MM.1S (cell line): ENCODE results near the gene CALCA.

Experiments
- DNase-seq: peaks from one replicate; pipeline ENCODE4 v3.0.0-alpha.2; 2015
- H2AFZ ChIP-seq: fragments of 300-600 bp; sonication (generic); 2 replicates; pipeline ENCODE4 v1.6.0; 2016; ENCODE audit warnings: antibody characterized with exemption, low read length
- H3F3A ChIP-seq: fragments of 300-600 bp; sonication (generic); 2 replicates; pipeline ENCODE4 v1.6.1; 2016; ENCODE audit warnings: mild to moderate bottlenecking, antibody characterized with exemption, low read length, moderate library complexity, mixed read lengths; ENCODE audit not compliant: insufficient read depth
- H3K27ac ChIP-seq: fragments of 300-600 bp; sonication (generic); 2 replicates; pipeline ENCODE4 v1.5.1; 2016; ENCODE audit warnings: mild to moderate bottlenecking, low read length
- H3K27me3 ChIP-seq: fragments of 300-600 bp; sonication (generic); replicated peaks from 2 replicates; pipeline ENCODE4 v1.6.0; 2016; ENCODE audit warnings: low read length; ENCODE audit not compliant: insufficient read depth
- H3K36me3 ChIP-seq: fragments of 300-600 bp; sonication (generic); replicated peaks from 2 replicates; pipeline ENCODE4 v1.6.1; 2016; ENCODE audit warnings: mild to moderate bottlenecking, low read length, mixed read lengths; ENCODE audit not compliant: insufficient read depth
- H3K4me1 ChIP-seq: fragments of 300-600 bp; sonication (generic); 2 replicates; pipeline ENCODE4 v1.6.1; 2016; ENCODE audit warnings: low read length, mixed read lengths
- H3K4me2 ChIP-seq: fragments of 300-600 bp; sonication (generic); 2 replicates; pipeline ENCODE4 v1.6.0; 2016; ENCODE audit warnings: low read depth, low read length
- H3K4me3 ChIP-seq: fragments of 300-600 bp; sonication (generic); 2 replicates; pipeline ENCODE4 v1.5.1; 2016; ENCODE audit warnings: low read length, mixed read lengths
- H3K79me2 ChIP-seq: fragments of 300-600 bp; sonication (generic); 2 replicates; pipeline ENCODE4 v1.6.1; 2016; ENCODE audit warnings: mixed run types, low read length, mixed read lengths
- H3K9ac ChIP-seq: fragments of 300-600 bp; sonication (generic); 2 replicates; pipeline ENCODE4 v1.6.1; 2016; ENCODE audit warnings: low read length, mixed read lengths
- H3K9me2 ChIP-seq: fragments of 300-600 bp; sonication (generic); replicated peaks from 2 replicates; pipeline ENCODE4 v1.6.1; 2016; ENCODE audit warnings: mild to moderate bottlenecking, low read length, mixed read lengths; ENCODE audit not compliant: insufficient read depth
- H3K9me3 ChIP-seq: fragments of 300-600 bp; sonication (generic); replicated peaks from 2 replicates; pipeline ENCODE4 v1.6.1; 2016; ENCODE audit warnings: mild to moderate bottlenecking, low read length, mixed read lengths; ENCODE audit not compliant: insufficient read depth
- H4K20me1 ChIP-seq: fragments of 300-600 bp; sonication (generic); 2 replicates; pipeline ENCODE4 v1.6.1; 2016; ENCODE audit warnings: mild to moderate bottlenecking, low read length, moderate library complexity, mixed read lengths; ENCODE audit not compliant: insufficient read depth
- CTCF ChIP-seq: fragments of 300-600 bp; sonication (generic); IDR thresholded peaks from 2 replicates; pipeline ENCODE4 v1.5.1; 2016; ENCODE audit warnings: antibody characterized with exemption, low read length, mixed read lengths
- EZH2 ChIP-seq: fragments of 300-600 bp; sonication (generic); optimal IDR thresholded peaks from 2 replicates; pipeline ENCODE3; 2017; ENCODE audit warnings: low read depth, mild to moderate bottlenecking, antibody characterized with exemption, low read length, mixed read lengths
- EZH2phosphoT487 ChIP-seq: fragments of 300-600 bp; sonication (generic); IDR thresholded peaks from 2 replicates; pipeline ENCODE4 v1.6.1; 2018; ENCODE audit warnings: antibody characterized with exemption, low read length

The CALCA gene

GRCh38 chr11:14974515-14975251 lies 2.5 kb upstream of the CALCA start:
- Histone ChIP-seq H3K9me2 (no peaks in the 10 kb centered on the region), H3K36me3 (no peaks in the 10 kb centered on the region), H3K4me2 (peak overlapping the region; percentile 63), H2AFZ (peak overlapping the region; percentile 50), H3K27me3 (no peaks in the 10 kb centered on the region), H3K4me3 (peak overlapping the region; percentile 33; the same call in 1 of the 2 replicates), H4K20me1 (no peaks in the 10 kb centered on the region), H3K4me1 (no peaks in the 10 kb centered on the region), H3K79me2 (no peaks in the 10 kb centered on the region), H3K9me3 (no peaks in the 10 kb centered on the region), H3K27ac (no peak overlapping the region), H3F3A (no peaks in the 10 kb centered on the region), H3K9ac (no peak overlapping the region)
- peak; percentile 58 for DNase-seq
- TF ChIP-seq EZH2phosphoT487, result no peak
- peak; percentile 76 for TF ChIP-seq CTCF

GRCh38 chr11:14973621-14974514 lies 1.7 kb upstream of the CALCA start:
- no peaks in the 10 kb centered on the region for H3K27me3 ChIP-seq

More at GRCh38 chr11:14973621-14974514, 1.7 kb upstream of the CALCA start:
- Histone ChIP-seq H3F3A (no peaks in the 10 kb centered on the region), H2AFZ (no peak overlapping the region), H3K36me3 (no peaks in the 10 kb centered on the region), H3K4me1 (no peaks in the 10 kb centered on the region), H3K9me3 (no peaks in the 10 kb centered on the region), H3K9ac (no peak overlapping the region), H3K4me3 (no peak overlapping the region), H4K20me1 (no peaks in the 10 kb centered on the region), H3K4me2 (peak overlapping the region; percentile 63; the same call in 1 of the 2 replicates), H3K9me2 (no peaks in the 10 kb centered on the region), H3K27ac (no peak overlapping the region), H3K79me2 (no peaks in the 10 kb centered on the region)
- no peak for DNase-seq
- TF ChIP-seq EZH2phosphoT487, result no peak
- TF ChIP-seq EZH2, result no peak
- TF ChIP-seq CTCF, result no peak
